GM19035 (cell line): ENCODE results near the gene SESN1.

Experiments used
- ATAC-seq: cut with Tn5 transposase; IDR thresholded peaks from one replicate; pipeline ENCODE4 v1.9.1; 2021; ENCODE audit not compliant: unreplicated experiment

SESN1 gene

DNA sequence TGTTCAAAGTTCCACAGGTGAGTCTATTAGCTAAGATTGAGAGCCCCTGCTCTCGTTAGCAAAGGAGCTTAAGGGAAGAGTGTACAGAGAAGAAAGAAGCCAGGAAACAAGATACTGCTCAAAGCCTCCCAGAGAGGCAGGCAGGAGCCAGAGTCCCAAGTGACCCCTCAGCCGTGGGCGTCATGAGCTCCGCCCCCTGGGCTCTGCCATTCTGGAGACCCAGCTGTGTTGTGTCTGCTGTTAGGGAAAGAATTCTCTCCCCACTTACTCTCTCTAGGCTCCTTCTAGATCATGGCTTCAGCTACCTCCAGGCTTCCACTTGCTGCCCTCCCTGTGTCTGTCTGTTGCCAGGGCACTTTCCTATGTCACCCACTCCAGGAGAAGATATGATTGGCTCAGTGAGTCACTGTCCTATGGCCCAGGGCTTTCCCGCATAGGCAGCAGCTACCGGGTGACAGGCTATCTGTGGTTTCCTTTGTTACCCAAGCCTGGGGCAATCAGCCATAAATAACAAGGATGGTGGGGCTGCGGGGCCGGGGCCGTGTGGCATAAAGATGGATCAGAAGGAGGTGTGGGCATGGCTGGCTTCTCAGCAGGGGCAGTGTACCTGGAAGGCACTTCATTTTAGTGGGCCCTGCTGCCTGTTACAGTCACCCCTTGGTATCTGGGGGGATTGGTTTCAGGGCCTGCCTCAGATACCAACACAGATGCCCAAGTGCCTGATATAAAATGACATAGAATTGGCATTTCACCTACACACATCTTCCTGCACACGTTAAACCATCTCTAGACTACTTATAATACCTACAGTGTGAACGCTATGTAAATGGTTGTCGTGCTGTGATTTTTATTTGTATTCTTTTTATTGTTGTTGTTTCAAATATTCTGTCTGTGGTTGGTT, 127.5 kb downstream of the SESN1 start:
- no peak for ATAC-seq

DNA sequence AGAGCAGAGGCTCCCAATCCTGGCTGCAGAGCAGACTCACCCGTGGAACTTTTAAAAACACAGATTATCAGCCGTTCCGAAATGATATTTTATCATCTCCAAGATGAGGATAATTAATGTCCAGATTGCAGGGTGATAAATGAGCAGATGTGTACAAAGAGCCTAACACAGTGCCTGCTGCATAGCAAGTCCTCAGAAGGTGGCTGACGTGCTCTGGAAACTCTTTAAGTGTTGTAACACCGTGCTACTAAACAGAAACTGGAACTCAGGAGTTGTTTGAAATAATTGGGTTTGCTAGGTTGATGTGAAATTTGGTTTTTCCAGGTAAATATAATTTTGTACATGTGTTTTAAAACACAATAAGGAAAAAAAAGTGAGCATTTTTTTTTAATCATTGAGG, 128.4 kb downstream of the SESN1 start:
- ATAC-seq = no peak

DNA sequence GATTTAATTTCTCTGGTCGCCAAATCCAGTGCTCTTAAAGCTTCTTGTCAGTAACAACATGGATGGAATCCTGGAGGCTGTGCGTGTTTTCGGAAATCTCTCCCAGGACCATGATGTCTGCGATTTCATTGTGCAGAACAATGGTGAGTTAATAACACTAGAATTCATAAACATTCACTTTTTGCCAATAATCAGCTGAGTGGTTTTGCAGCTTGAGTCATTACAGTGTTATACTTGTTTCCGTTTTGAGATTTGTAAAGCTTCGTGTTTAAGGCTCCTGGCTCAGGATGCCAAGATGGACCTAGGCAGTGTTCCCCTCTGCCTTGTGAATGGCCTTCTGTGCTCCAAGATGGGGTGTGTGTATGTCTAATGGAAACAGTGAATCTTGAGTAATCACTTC, 132.7 kb downstream of the SESN1 start:
- no peak for ATAC-seq

DNA sequence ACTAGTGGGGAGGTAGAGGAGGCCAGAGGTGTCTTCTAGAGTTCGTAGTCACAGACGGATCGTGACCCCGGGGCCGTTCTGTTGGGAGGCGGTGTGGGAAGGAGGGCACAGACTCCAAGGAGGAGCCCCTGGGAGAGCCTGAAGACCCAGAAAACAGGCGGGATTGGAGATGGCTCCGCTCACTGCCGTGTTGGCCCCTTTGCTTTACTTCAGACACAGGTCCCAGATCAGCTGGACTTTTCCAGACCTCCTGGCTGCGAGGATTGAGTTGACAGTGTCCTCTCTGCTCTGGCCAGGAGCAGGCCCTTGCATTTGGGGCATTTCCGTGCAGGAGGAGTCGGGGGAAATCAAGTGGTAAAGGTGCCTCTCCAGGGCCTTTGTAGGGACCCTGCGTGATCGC, 133.6 kb downstream of the SESN1 start:
- no peak for ATAC-seq

DNA sequence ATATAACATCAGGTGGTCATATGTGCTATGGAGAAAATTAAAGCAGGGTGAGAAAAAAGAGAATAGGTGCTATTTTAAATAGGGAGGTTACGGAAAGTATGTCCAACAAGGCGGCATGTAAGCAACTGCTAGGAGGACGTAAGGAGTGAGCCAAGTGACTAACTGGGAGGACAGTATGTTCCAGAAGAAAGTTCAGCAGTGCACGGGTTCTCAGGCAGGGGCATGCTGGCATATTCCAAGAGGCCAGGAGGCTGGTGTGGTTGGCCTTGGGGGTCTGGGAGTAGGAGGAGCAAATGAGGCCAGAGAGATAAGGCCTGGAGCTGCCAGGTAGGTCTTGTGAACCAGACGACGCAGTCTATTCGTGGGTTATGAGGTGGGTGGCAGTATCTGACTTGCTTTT, 134.0 kb downstream of the SESN1 start:
- ATAC-seq = no peak

DNA sequence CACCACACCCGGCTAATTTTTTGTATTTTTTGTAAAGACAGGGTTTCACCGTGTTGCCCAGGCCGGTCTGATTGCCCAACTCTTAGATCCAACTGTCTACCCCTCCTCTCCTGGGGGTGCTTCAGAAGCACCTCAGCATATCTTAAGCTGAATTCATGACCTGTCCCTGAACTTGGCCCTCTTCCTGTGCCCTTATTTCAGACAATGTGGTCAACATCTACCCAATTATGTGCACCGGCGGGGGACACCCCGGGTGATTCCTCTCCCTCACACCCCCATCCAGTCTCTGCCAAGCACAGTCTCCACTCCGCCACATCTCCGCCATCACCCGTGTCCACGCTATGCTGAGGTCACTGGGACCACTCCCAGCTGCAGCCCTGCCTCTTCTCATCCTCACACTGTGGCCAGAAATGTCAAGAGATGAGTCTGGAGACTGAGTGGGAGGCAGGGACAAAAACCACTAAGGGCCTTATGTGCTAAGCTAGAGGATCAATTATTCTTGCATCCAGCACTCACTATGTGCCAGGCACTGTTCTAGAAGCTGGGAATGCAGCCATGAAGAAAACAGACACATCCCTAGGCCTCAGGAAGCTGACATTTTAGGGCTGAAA, 134.6 kb downstream of the SESN1 start:
- no peak for ATAC-seq

DNA sequence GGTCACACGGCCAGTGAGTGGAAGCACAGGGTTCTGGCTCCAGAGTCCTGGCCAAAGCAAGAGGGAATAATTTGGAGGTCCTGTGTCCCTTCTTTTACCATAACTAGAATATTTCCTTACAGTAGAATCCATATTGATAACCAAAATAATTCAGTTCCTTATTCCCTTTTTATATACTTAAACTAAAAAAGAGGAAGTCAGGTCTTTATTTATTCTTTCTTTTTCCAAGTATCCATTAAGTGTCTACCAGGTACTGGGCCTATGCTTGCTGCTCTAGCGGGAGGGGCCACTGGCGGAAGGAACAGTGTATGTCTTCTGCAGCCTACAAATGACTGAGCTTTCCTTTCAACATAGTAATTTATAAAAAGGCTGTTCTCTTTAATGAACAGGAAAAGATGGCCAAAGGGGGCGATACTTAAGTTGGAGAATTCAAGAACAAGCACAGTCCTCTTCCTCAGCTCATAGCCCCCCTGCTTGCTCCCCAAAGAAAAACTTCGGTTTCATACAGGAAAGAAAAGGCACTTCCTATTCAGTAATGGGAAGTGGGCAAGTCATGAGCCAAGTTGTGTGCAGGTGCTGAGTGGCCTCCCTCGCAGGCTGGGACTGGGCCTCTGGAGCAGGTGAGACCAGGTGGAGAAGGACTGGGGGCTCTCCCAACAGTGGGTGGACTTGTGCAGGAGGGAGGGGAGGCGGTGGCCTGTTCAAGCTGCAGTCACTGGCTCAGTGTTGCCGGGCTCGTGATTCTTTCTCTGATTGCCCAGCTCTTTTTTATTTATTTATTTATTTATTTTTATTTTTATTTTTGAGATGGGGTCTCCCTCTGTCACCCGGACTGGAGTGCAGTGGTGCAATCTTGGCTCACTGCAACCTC, 135.5 kb downstream of the SESN1 start:
- no peak for ATAC-seq

DNA sequence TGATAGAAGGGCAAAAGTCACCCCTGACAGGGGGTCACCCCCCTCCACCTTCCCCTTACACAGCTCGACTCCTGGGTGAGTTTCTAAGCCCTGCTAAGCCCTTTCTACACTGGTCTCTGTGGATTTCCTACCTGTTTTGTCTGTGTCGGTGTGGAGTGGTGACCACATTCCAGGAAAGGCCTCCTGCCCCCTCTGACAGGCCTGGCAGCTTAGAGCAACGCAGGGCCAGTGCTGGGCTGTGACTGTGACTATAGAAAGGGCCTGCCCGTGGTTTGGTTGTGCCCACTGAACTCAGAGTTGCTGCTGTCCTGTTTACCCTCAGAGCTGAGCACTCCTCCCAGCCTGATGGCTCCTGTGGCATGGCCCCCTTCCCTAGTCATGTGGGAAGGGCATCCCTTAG, 137.4 kb downstream of the SESN1 start:
- ATAC-seq = no peak

DNA sequence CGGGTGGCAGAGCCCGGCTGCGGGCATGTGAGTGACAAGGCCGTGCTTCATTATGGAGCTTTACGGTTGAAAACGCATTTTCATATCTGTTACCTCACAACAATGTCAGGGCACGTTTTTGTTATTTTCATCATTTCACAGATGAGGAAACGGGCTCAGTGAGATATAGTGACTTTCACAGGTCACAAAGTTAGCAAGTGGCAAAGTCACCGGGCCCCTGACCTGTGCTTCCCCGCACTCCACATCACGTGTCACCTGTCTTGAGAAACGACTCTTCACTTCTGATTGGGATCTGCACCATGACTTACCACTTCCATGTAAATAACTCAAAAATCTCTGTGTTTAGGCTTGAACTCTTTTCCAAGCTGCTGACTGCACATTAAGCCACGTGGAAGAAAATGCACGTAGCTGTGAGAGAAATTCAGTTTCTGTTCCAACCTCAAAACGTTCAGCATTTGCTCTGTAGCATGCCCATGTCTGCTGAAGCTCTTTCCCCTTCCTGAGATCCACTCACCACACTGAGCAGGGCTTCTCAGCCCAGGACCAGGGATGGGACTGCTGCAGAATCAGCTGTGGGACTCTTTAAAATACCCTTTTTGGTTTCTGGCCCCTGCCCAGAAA, 139.2 kb downstream of the SESN1 start:
- ATAC-seq = no peak

DNA sequence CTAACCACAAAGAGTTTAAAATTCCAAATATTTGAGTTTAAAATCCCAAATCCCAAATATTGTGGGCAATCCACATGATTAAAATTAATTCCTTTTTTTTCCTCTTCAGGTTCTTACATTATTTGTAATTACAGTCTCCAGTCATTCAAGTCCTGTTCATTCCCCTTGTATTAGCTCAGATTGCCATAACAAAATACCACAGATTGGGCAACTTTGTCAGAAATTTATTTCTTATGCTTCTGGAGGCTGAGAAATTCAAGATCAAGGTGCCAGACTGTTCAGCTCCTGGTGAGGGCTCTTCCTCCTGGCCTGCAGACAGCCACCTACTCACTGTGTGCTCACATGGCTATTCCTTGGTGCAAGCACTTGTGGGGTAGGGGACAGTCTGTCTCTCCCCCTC, 141.0 kb downstream of the SESN1 start:
- ATAC-seq = no peak

DNA sequence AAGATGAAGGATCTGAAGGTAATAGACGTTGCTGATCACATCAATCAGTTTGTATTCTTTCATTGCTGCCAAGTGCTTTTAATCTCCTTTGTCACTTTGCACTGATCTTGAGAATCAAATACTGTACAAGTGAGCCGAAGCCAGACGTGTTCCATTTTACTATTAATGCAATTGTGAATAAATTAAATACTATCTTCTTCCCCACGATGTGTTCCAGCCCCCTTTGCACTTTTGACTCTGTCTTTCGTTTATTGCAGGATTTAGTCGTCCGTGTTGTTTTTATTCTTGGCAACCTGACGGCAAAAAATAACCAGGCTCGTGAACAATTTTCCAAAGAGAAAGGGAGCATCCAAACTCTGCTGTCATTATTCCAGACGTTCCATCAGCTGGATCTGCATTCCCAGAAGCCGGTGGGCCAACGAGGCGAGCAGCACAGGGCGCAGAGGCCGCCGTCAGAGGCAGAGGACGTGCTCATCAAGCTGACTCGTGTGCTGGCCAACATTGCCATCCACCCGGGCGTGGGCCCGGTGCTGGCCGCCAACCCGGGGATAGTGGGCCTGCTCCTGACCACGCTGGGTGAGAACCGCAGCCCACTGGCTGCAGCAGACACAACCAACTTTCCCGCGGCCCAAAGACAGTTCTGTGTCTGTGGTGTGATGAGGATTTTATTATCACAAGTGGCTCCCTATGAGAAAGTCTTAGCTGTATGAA, 141.7 kb downstream of the SESN1 start:
- ATAC-seq = no peak

DNA sequence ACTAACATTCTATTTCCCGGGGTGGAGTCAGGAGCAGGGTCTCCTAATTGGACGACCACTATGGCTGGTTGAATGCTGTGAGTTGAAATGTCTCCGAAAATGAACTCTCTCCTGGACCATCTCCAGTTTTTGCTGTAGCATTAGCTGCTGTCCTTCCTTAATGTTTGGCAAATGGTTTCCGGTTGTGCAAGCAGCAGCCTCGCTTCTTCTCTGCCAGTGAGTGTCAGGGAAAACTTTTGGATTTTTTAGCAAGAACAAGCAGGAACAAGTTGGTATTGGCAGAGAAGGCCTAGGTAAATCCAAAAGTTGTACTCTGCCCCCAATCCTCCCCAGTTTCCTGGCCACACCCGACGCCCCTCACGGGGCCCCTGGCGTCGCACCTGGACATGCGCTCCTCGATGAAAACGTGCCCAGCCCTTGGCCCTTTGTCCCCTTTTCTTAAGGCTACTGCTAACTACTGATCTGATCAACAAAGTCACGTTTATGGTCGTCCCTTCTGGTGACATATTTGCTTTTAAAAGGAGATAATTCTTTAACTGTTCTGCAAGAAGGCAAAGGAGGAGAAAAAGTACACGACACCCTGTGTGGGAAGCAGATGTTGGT, 143.2 kb downstream of the SESN1 start:
- no peak for ATAC-seq

DNA sequence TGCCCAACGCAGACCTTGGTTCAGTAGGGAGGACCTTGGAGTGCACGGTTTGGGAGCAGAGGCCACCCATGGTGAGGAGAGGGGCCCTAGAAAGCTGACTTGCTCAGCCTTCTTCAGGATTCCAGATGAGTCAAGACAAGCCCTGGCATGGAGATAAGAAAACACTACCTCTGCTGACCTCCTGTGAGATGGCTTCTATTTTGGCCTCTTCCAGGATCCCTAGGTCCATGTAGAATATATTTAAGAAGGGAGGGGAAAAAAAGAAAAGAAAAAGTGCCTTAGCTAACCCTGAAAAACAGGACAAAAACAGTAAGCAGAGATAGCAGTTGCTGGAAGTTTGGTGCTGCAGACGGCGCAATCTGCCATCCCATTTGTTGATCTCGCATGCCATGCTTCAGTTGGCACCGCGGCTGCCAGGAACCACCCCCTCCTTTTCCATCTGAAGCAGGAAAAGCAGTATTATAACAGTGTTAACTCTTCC, 146.4 kb downstream of the SESN1 start:
- no peak for ATAC-seq

DNA sequence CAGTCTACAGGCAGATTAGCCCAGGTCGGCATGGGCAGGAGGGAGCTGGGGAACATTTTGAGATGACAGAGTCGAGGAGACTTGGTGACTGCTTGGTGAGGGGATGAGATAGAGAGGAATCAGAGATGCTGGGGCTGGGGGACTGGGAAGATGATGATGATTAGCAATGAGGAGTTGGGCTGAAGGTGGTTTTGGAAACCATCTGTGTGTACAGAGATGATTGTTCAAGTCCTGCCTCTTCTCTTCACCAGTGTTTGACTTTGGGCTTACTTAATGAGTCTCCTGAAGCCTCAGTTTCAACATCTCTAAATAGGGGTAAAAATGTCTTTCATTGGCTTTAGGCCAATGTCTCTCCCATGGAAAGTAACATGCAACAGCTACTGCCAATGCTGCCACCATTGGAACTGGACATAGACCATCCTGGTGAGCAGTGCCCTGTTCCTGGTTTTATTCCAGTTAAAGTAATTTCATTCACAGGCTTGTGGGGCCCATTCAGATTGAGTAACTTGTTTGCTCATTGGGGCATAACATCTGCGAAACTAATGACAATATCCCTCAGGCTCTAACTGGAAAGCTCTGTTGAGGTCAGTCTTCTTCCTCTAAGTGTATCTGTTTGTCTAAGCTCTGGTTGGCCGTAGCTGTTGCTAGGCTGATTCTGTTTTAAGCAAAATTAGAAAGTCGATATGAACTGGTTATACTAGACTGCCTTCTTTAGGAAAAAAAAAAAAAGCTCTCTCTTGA, 147.4 kb downstream of the SESN1 start:
- no peak for ATAC-seq

DNA sequence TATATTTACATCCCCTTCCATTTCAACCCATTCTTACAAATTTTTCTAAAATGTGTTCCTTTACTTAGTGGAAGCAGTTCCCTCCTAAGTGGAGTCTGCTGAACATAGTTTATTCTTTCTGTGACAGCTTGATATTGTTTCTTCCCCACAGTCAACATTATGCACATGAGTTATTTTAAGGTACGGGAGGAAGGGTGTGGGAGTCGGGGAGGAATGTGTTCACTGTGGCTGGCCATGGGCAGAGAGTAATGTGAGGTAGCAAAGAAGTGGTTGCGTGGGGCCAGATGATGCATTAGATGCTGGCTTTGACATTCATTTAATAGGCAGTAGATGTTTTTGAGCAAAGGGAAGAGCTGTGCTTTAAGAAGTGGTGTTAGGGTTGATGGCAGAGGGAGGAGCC, 148.0 kb downstream of the SESN1 start:
- no peak for ATAC-seq

DNA sequence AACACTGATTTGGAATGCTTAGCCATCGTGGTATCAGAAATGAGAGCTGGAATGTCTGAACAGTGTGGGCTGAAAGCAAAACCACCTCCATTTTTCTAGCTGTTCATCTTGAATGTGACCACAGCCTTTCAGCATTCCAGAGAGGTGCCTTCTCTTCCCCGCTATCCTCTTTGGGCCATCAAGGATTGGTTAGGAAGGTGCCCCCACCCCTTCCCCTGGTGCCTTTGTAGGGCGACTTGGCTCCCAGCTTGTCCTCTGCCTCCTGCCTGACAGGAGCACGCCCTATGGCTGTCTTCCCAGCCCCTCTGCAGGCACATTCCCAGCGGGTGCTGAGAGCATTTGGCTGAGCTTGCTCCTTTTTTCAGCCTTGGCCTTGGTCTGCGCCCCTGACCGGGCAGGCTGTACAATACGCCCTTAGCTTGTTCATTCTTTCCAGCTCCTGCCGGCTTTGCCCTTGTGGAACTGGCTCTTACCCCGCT, 148.9 kb downstream of the SESN1 start:
- ATAC-seq = no peak

DNA sequence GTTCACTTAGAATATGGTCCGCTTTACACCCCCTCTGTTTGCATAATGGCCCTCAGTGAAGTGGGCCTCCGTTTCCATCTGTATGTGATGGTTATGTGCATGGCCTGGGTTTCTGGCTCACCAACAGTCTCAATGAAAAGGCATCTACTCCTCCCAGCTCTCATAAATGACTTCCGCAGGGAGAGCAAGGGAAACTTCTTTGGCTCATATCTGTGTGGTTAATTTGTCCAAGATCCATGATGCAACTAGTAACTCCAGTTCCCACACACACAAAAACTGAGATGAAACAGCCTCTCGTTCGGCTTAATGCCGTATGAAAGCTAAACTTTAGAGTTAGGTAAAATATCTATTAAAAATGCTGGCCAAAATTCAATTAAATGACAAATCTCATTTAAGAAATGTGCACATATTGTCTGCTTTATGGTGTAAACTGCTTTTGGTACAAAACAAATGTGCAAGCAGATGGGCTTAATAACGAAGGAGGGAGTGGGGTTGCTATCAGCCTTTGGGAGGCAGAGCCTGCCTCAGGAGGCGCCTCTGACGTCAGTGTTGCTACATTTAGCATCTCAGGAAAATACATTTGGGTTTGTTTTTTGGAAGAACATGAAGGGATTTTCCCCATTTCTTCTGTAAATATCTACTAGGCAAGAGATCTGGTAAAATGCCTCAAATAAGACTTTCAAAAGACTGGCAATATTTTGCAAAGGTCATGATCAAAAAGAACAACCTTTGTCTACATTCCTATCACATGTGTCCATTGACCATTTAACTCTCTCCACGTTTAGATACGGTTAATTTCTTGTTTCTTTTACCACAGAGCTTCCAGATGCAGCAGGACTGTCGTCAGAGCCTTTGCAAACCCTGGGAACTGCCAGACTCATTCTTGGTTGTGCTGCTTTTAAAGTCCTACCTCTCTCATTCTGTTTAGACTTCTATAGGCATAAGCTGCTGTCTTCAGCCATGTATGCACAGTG, 149.7 kb downstream of the SESN1 start:
- ATAC-seq = no peak

DNA sequence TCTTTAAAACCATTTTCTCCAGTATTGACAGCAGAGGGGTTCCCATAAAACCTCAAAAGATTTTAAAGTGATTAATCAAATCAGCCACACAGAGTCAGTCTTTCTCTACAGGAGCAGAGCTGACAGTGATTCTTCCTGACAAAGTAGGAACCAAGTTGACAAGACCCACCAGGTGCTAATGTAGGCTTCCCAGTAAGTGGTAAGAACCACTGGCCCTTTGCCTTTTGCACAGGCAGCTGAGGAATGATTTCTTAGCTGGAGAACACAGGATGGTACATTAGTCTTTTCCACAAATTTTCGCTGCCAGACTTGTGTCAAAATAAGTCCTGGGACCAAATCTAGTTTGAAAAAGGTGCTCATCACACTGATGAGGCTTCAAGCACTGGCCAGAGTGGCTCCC, 150.6 kb downstream of the SESN1 start:
- no peak for ATAC-seq
